Gastroesophageal sphincter (tissue), 3 donors: ENCODE data around the gene CRIM1.

ENCODE experiments used
- EP300 ChIP-seq: sonication (generic); formaldehyde crosslinking; IDR thresholded peaks from one replicate; pipeline ENCODE4 v1.6.1; 2017; ENCODE audit warnings: antibody characterized with exemption, mild to moderate bottlenecking
- POLR2A ChIP-seq, 2 donors: fragments of 450-650 bp; IDR thresholded peaks; one replicate each; pipeline ENCODE4 v1.6.1; 2017; ENCODE audit warnings: antibody characterized with exemption in 2 of 2, mild to moderate bottlenecking in 2 of 2, moderate library complexity in 1 of 2
- POLR2AphosphoS5 ChIP-seq: sonication (generic); formaldehyde crosslinking; IDR thresholded peaks from one replicate; pipeline ENCODE4 v1.6.1; 2017; ENCODE audit warnings: antibody characterized with exemption
- TF ChIP-seq, protein P1 (sequence below), 4 experiments: fragments of 200-600 bp in 2 of 4; fragments of 450-650 bp in 2 of 4; sonication (generic) in 1 of 4; IDR thresholded peaks; one replicate each; pipeline ENCODE4 v1.5.1; 2017 to 2019; ENCODE audit warnings: antibody characterized with exemption in 4 of 4, mild to moderate bottlenecking in 2 of 4, moderate library complexity in 2 of 4

DNA sequence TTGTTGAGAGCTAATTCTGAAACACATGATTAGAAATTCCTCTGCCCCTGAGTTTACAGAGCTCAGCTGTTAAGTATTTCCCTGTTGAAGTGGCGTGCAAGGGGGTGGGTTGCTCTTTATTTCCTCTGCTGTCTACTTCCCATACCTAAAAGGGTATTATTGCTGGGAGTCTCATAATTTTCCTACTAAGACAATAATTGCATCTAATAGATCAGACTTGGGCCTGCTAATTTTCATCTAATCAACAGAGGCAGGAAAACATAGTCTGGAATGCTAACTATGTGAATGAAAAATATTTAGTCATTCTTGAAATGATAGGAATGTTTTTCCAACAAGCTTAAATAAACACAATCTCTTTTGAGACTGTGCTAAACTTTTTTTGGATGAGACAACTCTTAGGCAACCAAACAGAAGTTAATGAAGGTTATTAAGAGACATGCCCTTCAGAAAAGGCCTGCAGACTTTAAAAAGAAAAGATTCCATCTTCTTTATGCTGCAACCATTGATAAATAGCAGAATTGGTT, 131.0 kb downstream of the CRIM1 start:
- TF ChIP-seq, protein P1, sequence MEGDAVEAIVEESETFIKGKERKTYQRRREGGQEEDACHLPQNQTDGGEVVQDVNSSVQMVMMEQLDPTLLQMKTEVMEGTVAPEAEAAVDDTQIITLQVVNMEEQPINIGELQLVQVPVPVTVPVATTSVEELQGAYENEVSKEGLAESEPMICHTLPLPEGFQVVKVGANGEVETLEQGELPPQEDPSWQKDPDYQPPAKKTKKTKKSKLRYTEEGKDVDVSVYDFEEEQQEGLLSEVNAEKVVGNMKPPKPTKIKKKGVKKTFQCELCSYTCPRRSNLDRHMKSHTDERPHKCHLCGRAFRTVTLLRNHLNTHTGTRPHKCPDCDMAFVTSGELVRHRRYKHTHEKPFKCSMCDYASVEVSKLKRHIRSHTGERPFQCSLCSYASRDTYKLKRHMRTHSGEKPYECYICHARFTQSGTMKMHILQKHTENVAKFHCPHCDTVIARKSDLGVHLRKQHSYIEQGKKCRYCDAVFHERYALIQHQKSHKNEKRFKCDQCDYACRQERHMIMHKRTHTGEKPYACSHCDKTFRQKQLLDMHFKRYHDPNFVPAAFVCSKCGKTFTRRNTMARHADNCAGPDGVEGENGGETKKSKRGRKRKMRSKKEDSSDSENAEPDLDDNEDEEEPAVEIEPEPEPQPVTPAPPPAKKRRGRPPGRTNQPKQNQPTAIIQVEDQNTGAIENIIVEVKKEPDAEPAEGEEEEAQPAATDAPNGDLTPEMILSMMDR (IDR thresholded peaks at IDR 0.05): no peak
- TF ChIP-seq POLR2A (IDR thresholded peaks at IDR 0.05) (no peak), POLR2AphosphoS5 (peak; percentile 88), EP300 (no peak)
